ENCODE results near the gene MRGPRX2.

MRGPRX2 gene

DNA sequence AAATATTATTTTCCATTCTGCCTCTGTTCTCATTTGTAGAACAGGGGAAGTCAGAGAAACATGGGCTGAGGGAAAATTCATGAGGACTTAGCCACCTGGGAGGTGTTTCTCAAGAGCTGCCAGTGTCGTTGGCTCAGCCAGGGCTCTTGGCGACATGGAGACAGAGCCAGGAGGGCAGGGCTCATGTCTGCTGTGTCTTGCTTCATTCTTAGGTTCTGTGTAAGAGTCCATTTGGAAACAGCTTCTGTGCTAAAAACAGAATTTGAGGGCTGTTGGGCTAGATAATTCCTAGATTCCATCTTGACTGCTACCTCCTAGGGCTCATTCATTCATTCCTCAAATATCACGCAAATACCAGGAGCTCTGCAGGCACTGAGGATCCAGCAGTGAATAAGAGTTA, 15.1 kb upstream of the MRGPRX2 start:
- DNase-seq (ENCODE audit: low spot score), result no peak

DNA sequence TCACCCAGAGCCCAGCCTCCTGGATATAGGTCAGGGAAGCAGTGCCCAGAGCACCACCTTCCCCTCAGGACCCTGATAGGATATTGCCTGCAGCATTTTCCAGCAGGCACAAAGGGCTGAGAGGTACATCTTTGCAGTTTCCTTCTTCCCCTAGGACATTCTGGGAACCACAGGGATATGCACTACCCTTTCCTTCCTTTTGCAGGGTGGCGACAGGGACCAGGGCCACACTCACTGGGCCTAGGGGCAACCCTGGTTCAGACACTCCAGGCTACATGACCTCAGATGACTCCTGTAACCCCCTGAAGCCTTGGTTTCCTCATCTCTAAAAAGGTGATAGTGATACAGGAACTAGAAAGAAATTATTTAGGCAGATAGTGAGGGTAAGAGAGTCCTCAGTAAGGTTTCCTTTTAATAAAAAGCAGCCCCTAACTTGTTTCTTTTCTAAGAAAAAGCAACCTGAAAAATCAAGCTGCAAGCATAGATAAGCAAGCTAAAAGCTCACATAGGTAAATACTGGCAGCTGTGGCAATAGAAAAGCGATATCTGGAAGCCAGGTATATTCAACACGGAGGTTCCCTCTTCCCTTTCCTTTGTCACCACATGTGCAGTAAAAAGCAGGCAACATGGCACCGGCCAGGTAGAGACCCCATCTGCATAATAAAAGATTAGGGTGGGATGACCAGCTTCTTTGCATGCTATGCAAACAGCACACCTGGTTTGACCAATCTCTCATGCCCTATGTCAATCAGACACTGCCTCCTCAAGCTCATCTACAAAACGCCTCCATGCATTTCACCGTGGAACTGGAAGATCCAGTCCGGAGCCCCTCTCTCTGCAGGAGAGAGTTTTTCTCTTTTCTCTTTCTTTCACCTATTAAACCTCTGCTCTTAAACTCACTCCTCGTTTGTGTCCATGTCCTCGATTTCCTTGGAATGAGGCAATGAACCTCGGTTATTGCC, 13.2 kb upstream of the MRGPRX2 start:
- no peak for DNase-seq (ENCODE audit: low spot score)

DNA sequence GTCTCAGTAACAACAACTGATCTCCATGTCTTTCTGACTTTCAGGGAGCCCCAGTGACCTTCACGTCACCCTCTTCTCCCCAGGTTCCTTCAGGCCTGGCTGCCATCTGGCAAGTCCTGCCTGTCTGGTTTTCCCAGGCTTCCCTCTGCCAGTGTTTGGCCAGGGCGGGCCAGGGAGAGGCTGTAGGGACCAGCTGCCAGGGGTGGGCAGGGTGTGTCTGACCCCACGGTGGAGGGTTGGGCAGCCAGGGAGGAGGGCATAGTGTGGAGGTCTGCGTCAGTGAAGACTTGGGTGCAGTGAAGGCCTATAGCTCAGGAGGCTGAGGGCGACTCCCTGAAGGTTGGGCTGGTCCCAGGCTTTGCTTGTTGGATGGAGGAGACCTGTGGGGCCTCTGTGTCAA, 11.9 kb upstream of the MRGPRX2 start:
- DNase-seq (ENCODE audit: low spot score), result no peak

DNA sequence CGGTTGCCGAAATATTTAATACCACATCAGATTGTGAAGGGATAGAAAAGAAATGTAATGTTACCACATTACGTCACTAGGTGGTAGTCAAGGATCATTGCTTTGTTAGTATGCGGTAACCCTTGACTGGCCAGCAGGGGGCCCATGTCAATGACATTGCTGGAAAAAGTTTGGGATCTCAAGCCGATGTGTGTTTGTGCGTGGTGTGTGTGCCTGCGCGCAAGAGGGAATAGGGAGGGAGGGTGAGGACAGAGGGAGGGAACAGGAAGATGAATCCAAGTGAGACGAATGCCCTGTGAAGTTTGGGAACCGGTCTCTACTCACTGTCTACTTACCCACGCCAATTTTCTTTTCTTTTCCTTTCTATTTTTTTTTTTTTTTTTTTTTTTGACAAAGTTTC, 10.7 kb upstream of the MRGPRX2 start:
- DNase-seq (ENCODE audit: low spot score), result peak; percentile 80

DNA sequence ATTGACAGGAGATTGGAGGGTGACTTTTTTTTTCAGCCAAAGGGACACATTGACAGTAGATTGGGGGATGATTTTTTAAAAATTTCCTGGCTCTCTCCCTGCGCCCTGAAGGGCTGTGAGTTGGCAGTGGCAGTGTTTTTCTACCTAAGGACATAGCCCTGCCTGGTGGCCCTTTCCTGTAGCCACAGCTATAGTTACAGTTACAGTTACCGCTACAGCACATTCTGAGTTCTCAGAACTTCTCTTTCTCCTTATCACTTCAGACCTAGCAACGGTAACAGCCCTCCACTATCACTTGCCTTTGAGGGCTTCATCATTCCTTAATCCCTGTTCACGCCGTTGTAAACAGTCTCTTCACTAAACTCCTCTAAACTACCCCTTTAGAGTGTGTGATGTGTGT, 684 bp downstream of the MRGPRX2 start:
- DNase-seq (ENCODE audit: low spot score), result no peak

DNA sequence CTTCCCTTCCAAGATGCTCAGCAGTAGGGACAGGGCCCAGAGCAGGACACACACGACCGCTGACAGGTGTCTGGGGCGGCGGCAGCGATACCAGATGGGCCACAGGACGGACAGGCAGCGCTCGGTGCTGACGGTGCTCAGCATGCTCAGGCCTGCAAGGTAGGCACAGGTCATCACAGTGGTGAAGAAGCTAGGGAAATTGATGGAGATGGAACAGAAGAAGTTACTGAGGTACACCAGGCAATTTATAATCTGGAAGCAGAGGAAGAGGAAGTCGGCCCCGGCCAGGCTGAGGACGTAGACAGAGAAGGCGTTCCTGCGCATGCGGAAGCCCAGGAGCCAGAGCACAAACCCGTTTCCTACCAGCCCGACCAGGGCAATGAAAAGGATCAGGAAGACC, 4.6 kb downstream of the MRGPRX2 start:
- DNase-seq (ENCODE audit: low spot score), result no peak

DNA sequence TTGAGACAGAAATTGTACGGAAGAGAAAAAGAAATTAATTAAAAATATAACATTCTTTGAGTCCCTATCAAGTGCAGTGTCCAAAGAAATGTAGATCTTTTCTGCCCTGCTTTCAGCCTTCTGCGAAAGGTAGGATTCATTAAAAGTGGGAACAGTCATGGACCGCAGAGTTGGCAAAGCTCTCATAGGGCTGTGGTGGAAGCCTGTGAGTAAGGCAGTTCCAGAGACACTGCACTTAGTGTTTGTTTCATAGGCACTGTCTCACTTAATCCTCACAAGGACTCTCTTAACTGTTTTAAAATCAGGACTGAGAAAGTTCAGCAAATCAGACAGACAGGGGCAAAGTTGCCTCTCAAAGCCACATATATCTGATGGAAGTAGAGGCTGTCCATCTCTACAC, 5.5 kb downstream of the MRGPRX2 start:
- DNase-seq (ENCODE audit: low spot score), result no peak

DNA sequence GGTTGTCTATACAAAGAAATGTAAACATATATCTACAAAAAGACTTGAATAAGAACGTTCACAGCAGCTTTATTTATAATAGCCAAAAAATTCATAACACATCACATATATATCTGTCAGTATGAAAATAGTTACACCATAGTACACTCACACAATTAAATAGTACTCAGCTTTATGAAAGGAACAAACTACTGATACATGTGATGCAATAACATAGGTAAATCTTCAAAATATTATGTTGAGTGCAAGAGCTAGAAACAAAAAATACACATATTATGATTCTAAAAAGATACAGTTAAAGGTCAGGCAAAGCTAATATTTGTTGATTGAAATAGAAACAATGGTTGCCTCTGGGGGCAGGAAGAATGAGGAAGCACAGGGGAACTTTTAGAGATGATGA, 6.6 kb downstream of the MRGPRX2 start:
- DNase-seq (ENCODE audit: low spot score), result no peak

DNA sequence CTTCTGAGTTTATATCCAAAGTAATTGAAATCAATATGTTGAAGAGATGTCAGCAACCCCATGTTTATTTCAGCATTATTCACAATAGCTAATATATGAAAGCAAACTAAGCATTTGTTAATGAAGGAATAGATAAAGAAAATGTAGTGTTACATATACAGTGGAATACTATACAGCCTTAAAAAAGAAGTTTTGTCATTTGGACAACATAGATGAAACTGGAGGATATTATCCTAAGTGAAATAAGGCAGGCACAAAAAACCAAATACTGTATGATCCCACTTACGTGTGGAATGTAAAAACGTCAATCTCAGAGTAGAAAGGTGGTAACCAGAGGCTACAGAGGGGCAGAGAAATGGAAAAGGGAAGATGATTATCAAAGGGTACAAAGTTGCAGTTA, 10.2 kb downstream of the MRGPRX2 start:
- no peak for DNase-seq (ENCODE audit: low spot score)

DNA sequence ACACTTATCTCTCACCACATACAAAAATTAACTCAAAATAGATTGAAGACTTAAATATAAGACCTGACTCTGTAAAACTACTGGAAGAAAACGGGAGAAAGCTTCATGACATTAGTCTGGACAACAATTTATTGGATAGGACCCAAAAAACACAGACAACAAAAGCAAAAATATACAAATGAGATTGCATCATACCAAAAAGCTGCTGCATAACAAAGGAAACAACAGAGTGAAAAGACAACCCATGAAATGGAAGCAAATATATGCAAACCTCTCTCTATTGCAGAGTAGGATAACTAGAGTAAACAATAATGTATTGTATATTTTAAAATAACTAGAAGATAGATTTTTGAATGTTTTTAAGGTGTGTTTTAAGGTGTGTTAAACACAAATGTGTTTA, 11.2 kb downstream of the MRGPRX2 start:
- DNase-seq (ENCODE audit: low spot score), result no peak

DNA sequence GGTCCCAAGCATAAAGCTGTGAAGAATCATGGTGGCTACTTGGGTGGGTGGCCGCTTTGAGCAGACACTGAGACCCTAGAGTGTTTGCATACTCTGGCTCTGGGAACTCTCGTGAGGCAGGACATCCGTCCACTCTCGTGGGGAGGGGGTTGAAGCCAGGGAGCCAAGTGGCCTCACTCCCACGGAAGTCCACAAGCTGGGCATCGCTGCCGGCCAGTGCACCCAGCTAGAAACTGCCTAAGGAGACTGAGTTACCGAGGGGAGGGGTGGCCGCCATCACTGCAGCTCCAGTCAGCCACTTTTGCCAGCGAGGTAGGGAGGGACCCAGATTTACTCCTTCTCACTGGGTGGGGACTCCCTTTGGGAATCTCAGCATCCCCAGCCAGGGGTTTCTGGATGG, 20.5 kb downstream of the MRGPRX2 start:
- no peak for DNase-seq (ENCODE audit: low spot score)

DNA sequence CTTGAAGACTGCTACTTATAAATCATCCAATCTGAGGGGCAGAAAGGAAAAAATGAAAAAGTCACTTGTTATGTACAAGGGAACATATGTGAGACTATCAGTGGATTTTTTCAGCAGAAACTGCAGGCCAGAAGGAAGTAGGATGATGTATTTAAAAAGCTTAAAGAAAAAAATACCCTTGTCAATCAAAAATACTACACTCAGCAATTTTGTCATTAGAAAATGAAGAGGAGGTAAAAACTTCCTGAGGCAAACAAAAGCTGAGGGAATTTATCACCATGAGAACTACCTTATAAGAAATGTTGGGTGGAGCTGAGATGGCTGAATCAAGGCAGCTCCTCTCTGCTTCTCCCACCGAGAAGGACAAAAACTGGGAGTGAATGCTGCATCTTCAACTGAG, 21.1 kb downstream of the MRGPRX2 start:
- DNase-seq (ENCODE audit: low spot score), result no peak

DNA sequence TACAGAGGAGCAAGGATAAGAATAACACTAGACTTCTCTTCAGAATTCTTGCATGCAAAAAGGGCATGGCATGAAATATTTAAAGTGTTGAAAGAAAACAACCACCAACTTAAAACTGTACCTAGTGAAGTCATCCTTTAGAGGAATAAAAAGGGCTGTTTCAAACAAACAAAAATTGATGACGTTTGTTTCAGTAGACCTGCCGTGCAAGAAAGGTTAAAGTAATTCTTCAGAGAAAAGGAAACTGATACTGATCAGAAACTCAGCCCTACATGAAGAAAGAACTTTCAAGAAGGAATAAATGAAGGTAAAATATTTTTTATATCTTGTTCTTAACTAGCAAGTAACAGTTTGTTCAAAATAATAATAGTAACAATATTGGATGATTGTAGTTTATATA, 27.5 kb downstream of the MRGPRX2 start:
- DNase-seq (ENCODE audit: low spot score), result no peak

DNA sequence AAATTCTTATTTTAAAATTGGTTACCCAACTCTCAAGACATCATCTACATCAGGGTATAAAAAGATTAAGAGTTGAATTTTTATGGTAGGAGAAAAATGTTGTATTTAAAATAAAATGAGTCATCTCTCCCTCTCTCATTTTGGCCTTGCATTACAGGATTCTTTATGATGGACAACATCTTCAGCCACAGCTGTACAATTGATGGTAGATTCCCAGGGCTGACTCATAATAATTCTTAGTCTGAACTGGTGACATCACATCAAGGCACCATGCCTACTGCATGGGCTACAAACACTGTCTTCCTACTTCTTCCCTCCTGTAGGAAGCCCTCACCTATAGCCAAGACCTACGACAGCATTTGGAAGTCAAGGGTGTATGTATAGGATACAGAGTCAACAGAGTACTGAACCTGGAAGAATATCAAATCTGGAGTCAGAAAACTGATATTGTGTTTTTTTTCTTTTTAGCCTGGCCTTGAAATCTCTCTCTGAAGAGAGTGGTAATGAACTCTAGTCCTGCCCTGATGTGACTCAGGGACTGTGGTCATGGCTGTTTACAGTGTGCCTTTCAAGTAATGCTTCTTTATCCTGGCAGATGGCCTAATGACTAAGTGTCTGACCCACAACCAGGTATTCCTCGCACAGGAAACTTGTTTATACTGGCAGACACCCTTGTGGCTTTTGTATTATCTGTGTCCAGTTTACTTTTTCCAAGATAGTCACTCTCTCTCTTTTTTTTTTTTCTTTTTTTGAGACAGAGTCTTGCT, 32.5 kb downstream of the MRGPRX2 start:
- peak; percentile 14 for DNase-seq (ENCODE audit: low spot score)

DNA sequence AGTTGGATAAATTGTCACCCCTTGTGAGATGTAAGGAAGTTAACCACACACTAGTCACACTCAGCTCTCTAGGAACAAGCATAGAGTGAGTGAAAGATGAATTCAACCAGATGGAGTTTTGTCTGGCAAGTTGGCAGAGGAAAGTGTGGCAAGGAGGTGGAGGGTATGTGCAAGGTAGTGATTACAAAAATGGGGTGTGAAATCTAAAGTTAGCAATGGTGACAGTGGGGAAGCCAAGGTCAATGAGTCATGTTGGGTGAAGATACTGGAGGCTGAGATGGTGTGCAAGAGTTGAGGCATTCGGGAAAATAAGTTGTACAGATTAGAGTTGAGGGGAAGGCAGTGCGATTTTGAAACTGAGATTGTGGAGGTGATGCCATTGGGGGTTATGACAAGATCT, 33.7 kb downstream of the MRGPRX2 start:
- no peak for DNase-seq (ENCODE audit: low spot score)

DNA sequence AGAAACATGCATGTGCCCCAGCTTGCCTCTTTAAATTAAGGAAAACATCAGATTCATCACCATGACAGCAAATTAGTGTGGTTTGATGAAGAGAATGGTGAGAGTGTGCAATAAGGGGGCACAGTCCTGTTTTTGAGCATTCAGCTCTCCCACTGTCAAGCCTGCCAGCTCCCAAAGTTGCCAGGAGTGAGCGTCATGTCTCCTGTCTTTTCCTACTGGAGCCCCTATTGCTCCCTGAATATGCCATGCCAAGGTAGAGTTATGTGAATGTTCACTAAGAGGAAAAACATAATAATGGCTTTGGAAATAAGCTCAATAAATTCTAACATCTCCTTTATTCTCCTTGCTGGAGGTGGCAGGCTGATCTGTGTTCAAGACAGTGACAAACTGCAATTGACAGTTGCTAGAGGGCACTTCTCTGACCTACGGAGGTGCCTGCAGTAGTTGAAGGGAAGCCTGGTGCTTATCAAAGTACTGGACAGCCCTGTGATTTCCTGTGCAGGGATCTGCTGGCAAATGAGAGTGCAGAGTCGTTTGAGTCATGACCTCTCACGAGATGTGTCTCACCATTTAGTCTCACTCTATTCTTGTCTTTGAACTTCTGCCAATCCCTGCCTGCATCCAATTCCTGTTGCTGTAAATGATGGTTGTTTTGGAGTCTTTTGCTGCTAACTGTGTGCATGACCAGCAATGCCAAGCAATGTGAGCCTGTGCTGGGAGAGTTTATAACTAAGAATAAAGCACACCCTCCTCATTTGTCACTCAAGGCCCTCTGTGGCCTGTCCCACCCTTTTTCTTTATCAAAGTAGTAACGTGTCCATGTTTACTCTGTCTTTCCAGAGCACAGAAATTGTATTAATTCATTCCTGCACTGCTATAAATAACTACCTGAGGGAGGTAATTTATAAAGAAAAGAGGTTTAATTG, 34.8 kb downstream of the MRGPRX2 start:
- no peak for DNase-seq (ENCODE audit: low spot score)

DNA sequence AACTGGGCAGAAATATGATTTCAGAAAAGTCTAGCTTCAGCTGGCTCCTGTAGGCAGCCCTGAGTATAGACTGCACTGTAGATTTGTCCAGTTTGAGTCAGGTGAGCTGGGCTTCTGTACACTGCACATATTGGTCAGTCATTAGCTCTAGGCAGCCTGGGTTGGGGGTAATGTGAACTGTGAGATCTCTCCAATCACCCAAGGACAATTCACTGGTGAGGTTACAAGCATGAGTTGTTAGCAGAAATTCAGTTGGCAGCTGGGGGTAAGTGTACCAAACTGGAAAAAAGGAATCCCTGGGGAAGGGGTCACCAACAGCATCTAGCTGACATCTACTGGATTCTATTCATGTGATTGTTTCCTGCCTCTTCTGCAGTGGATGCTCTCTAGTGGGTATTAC, 39.7 kb downstream of the MRGPRX2 start:
- no peak for DNase-seq (ENCODE audit: low spot score)

DNA sequence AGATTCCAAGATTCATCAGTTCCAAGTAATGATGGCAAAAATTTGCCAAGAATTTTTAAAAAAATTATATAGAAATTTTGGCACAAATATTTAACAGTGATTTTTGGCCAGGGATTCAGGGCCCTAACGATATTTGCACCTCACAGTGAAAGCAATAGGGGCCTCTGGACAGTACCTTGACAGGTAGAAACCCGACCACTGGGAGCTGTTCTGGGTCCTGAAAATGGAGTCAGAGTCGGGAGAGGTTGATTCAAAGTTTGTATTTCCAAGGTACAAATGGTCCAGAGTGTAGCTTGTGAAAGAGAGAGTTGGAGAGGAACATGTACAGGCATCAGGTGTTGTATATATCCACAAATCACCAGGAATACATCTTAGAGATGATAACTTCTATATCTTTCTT, 41.6 kb downstream of the MRGPRX2 start:
- DNase-seq (ENCODE audit: low spot score), result no peak

DNA sequence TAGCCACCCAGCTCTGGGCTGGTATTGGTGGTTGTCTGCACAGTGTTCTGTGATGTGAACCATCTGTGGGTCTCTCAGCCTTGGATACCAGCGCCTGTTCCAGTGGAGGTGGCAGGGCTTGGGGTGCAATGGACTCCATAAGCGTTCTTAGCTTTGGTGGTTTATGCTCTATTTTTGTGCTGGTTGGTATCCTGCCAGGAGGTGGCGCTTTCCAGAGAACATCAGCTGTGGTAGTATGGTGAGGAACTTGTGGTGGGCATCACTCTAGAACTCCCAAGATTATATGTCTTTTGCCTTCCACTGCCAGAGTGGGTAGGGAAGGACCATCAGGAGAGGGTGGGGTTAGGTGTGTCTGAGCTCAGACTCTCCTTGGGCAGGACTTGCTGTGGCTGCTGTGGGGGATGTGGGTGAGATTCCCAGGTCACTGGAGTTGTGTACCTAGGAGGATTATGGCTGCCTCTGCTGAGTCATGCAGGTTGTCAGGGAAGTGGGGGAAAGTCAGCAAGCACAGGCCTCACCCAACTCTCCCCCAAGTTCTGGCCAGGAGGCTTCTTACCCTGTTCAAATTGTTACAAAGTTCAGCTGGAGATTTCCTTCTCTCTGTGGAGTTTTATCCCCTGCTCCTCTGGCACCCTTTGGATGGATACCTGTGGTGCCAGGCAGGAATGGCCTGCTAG, 47.2 kb downstream of the MRGPRX2 start:
- no peak for DNase-seq (ENCODE audit: low spot score)

DNA sequence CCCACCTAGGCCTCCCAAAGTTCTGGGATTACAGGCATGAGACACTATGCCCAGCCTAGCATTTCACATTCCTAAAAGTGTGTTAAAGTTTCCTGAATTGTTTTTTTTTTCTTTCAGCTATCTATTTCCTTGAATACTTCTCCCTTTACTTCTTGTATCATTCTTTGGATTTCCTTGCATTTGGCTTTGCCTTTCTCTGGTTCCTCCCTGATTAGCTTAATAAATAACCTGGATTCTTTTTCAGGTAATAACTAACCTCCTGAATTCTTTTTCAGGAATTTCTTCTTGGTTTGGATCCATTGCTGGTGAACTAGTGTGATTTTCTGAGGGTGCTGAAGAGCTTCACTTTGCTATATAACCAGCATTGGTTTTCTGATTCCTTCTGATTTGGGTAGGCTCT, 47.9 kb downstream of the MRGPRX2 start:
- no peak for DNase-seq (ENCODE audit: low spot score)

Data from AG08396 (cell line).